ENCODE data around the gene ZNF117. TPM values are rescaled to one million over a fixed set of nuclear protein-coding genes. Genes with fewer than 3 reads are reported as not detected.
"Not testable (repeated sequence)": the region's sequence is repeated elsewhere in the genome, so short reads cannot be mapped to it uniquely, and the experiment has no call there.

The ZNF117 gene
- total RNA-seq, 1 donor from 2014 or later = 3.6 TPM

DNA sequence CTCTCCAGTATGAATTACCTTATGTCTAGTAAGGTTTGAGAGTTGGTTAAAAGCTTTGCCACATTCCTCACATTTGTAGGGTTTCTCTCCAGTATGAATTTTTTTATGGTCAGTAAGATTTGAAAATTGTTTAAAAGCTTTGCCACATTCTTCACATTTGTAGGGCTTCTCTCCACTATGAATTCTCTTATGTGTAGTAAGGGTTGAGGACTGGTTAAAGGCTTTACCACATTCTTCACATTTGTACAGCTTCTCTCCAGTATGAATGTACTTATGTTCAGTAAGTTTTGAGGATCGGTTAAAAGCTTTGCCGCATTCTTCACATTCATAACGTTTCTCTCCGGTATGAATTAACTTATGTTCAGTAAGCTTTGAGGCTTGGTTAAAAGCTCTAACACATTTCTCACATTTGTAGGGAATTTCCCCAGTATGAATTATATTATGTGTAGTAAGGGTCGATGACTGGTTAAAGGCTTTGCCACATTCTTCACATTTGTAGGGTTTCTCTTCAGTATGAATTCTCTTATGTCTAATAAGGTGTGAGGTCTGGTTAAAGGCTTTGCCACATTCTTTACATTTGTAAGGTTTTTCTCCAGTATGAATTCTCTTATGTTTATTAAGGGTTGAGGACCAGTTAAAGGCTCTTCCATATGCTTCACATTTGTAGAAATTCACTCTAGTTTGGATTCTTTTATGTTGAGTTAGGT, 12.2 kb downstream of the ZNF117 start:
- H3K4me3 ChIP-seq (ENCODE audit: low read depth, low read length) = no peak overlapping the region
- TF ChIP-seq, protein P1, sequence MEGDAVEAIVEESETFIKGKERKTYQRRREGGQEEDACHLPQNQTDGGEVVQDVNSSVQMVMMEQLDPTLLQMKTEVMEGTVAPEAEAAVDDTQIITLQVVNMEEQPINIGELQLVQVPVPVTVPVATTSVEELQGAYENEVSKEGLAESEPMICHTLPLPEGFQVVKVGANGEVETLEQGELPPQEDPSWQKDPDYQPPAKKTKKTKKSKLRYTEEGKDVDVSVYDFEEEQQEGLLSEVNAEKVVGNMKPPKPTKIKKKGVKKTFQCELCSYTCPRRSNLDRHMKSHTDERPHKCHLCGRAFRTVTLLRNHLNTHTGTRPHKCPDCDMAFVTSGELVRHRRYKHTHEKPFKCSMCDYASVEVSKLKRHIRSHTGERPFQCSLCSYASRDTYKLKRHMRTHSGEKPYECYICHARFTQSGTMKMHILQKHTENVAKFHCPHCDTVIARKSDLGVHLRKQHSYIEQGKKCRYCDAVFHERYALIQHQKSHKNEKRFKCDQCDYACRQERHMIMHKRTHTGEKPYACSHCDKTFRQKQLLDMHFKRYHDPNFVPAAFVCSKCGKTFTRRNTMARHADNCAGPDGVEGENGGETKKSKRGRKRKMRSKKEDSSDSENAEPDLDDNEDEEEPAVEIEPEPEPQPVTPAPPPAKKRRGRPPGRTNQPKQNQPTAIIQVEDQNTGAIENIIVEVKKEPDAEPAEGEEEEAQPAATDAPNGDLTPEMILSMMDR (conservative IDR thresholded peaks at IDR 0.05; ENCODE audit: low read depth, low read length) = no peak
- no peak for DNase-seq (ENCODE audit: low read depth)

DNA sequence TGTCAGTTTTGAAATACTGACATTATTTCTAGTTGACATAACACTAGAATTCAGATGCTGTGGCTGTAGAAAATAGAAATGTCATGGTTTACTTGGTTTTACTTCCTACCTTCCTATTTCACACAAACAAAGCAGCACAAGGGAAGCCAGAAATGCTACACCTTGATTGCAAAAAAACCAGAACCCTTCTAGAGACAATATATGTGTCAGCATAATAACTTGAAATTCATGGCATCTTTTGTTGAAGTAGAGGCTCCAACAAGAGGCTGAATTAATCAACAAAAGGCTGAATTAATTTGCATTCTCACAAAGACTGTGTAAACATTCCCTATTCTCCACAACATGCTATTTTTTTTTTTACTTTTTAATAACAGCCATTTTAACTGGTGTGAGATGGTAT, 25.2 kb downstream of the ZNF117 start:
- TF ChIP-seq, protein P1 (conservative IDR thresholded peaks at IDR 0.05; ENCODE audit: low read depth, low read length) = no peak
- no peak for DNase-seq (ENCODE audit: low read depth)
- no peak overlapping the region for H3K4me3 ChIP-seq (ENCODE audit: low read depth, low read length)

DNA sequence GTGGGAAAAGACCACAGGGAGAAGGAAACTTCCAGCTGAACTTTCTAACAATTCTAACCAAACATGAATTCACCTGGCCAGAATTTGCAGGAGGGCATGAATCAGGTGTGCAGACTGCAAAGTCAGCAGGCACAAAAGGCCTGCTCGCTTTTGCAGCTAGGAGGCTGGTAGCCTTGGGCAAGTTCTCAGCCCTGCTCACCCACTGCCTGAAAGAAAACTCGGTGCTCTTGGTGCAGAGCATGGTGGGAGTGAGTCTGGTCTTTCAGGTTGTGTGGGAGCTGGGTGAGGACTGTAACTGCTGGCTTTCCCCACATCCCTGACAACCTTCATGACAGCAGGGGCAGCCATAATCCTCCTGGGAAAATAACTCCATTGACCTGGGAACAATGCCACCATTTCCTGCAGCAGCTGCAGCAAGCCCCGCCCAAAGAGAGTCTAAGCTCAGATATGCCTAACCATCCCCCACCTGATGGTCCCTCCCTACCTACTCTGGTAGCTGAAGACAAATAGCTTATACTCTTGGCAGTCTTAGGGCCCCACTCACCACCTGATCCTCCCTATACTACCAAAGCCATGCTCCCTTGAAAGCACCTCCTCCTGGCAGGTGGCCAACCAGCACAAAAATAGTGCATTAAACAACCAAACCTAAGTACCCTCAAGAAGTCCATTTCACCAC, 31.6 kb downstream of the ZNF117 start:
- TF ChIP-seq, protein P1 (conservative IDR thresholded peaks at IDR 0.05; ENCODE audit: low read depth, low read length) = no peak
- DNase-seq (ENCODE audit: low read depth) = no peak
- H3K4me3 ChIP-seq (ENCODE audit: low read depth, low read length) = no peak overlapping the region

DNA sequence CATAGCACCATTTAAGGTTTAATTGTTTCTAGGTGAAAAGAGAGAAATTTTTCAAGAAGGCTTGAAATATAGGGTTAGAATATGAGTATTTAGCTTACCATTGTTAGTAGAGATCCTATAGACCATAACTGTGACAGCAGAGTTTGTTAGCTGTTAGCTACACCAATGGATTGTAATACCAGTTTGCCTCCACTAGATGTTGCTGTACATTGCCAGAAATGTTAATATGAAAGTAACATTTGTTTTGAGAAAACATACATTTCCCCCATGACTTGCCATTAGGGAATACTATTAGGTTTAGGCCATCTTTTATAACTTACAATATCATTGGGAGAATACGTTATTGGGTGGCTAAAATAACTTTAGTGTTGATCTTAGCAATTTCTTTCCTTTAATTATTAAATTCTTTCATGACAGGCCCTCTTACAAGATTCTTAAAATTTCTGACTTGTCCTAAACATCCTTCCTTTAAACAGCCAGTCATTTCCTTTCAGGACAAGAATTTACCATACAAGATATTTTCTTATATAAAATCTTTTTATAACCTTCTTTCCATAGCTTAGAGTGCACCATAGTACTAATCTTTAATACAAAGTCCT, 39.5 kb downstream of the ZNF117 start:
- peak; percentile 2 for DNase-seq (ENCODE audit: low read depth)
- TF ChIP-seq, protein P1 (conservative IDR thresholded peaks at IDR 0.05; ENCODE audit: low read depth, low read length) = peak; percentile 80

DNA sequence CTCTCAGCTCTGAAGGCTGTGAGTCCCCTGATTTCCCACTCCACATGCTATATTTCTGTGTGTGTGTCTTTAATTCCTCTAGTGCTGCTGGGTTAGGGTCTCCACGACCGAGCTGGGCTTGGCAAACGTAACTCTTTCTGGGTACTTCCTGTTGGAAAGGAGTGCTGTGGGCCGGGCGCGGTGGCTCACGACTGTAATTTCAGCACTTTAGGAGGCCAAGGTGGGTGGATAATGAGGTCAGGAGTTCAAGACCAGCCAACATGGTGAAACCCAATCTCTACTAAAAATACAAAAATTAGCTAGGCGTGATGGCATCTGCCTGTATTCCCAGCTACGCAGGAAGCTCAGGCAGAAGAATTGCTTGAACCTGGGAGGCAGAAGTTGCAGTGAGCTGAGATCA, 40.2 kb downstream of the ZNF117 start:
- not testable (repeated sequence) for DNase-seq (ENCODE audit: low read depth); H3K4me3 ChIP-seq (ENCODE audit: low read depth, low read length)

More for the DNA sequence above, 39.5 kb downstream of the ZNF117 start:
- H3K4me3 ChIP-seq (ENCODE audit: low read depth, low read length) = no peak overlapping the region

DNA sequence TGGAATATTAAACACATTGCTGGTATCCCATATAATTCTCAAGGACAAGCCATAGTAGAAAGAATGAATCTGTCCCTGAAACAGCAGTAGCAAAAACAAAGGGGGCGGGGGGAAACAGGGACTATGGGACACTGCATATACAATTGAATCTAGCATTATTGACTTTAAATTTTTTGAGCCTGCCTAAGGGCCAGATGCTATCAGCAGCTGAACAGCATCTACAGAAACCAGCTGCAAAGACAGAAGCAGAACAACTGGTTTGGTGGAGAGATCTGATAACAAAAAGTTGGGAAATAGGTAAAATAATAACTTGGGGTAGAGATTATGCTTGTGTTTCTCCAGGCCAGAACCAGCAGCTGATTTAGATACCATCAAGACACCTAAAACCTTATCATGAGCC, 42.1 kb downstream of the ZNF117 start:
- not testable (repeated sequence) for DNase-seq (ENCODE audit: low read depth); H3K4me3 ChIP-seq (ENCODE audit: low read depth, low read length)

DNA sequence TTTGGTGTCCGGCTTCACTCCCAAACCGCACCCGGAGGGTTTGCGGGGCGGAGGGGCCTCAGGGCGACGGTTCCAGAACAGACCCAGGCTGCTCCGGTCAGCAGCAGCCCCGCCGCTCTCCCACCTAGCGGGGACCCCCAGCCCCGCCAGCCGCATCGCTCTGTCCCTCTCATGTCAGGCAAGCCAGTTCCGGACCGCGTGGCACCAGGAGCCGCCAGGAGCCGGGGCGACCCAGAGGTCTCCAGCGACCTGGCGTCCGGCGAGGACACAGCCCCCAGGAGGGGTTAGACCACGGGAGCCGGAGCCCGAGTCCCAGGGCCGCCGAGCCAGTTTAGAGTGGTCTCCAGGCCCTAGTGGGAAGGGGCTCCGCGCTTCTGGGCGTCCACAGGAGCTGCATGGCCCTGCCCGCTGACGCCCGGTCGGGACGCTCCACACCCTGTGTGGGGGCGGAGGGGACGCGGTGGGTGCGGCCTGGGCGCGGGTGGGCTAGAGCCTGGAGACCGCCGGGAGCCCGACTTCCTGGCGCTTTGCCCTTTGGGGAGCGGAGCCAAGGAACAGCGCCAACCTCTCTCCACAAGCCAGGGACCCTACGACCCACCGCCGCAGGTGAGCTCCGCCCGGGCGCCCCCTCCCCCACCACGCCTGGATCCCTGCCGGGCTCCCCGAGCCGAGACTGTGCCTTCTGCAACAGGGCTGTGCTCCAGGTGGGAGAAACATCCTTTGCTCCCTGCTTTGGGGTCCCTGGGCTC, 43.4 kb downstream of the ZNF117 start:
- peak overlapping the region; percentile 44 for H3K4me3 ChIP-seq (ENCODE audit: low read depth, low read length)
- TF ChIP-seq, protein P1 (conservative IDR thresholded peaks at IDR 0.05; ENCODE audit: low read depth, low read length) = no peak

More for the DNA sequence above, 43.4 kb downstream of the ZNF117 start:
- DNase-seq (ENCODE audit: low read depth) = no peak
